GM12874 (cell line): ENCODE results near the gene TNFRSF1B.

Experiments used
- TF ChIP-seq, protein P1 (sequence below): IDR thresholded peaks from 2 replicates; pipeline ENCODE4 v1.5.1; 2011; ENCODE audit warnings: low read depth, mild to moderate bottlenecking, control low read depth, low read length, moderate library complexity; ENCODE audit not compliant: insufficient read depth

TNFRSF1B gene

DNA sequence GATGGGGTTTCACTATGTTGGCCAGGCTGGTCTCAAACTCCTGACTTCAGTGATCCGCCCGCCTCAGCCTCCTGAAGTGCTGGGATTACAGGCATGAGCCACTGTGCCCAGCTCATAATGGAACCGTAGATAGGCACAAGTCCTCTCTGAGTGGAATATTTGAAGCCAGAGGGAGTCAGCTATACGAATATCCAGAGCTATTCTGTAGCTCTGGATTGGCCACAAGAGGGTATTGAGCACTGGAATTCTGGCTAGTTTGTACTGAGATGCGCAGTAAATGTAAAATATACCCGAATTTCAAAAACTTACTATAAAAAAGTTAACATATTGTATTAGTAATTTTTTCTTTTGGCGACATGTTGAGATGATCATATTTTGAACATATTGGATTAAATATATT is 62.2 kb downstream of the TNFRSF1B start:
- TF ChIP-seq, protein P1, sequence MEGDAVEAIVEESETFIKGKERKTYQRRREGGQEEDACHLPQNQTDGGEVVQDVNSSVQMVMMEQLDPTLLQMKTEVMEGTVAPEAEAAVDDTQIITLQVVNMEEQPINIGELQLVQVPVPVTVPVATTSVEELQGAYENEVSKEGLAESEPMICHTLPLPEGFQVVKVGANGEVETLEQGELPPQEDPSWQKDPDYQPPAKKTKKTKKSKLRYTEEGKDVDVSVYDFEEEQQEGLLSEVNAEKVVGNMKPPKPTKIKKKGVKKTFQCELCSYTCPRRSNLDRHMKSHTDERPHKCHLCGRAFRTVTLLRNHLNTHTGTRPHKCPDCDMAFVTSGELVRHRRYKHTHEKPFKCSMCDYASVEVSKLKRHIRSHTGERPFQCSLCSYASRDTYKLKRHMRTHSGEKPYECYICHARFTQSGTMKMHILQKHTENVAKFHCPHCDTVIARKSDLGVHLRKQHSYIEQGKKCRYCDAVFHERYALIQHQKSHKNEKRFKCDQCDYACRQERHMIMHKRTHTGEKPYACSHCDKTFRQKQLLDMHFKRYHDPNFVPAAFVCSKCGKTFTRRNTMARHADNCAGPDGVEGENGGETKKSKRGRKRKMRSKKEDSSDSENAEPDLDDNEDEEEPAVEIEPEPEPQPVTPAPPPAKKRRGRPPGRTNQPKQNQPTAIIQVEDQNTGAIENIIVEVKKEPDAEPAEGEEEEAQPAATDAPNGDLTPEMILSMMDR, result no peak

DNA sequence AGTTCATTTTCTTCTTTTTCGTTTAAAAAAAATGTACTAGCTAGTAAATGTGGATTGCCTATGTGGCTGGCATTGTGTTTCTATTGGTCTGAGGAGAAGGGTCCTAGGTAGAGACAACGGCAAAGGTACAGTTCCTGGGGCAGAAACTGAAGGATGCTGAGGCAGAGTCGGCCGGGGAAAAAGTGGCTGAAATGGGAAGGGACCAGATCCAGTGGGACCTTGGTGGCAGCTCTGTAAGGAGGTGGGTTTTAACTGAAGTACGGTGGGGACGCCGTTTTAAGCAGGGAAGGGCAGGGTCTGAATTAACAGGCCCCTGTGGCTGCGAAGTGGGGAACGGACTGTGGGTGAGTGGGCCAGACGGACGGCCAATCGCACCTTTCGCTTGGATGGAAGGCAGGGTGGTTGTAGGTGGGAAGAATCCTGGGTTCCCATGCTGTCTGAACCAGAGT is 62.6 kb downstream of the TNFRSF1B start:
- TF ChIP-seq, protein P1, result no peak

DNA sequence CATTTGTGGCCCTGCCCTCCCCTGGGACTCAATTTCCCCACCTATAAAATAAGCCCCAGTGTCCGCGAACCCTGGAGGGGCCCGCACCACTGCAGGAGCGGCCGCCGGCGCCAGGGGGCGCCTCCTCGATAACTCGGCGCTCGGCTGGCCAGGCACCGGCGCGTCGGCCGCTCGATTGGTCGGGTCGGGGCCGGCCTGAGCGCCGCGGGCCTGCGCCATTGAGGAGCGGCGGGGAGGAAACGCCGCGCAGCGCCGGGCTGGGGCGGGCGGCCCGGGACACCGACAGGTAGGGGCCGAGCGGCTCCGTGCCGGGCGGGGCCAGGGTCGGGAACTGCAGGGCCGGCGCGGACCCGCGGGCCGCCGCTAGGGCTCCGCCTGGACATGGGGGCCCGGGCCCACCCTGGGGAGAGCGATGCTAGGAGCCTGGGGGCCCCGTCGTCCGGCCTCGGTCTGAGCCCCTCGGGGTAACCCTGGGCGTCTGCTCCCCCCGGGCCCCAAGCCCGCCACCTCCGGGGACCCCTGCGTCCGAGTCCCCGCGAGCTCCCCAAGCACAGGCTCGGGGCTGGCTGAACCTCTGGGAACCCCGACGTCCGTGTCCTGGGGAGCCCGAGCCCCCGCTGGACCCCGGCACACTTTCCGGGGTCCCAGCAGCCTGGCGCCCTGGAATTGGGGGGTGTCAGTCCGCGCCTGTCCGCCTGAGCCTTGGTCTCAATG is 63.2 kb downstream of the TNFRSF1B start, which contains the start of gene VPS13D:
Gene VPS13D, plus strand, starts transcription at position 196 of the 714 bp plus-strand sequence. CDS start 4,237 bp downstream, outside the sequence.
- TF ChIP-seq, protein P1, result peak; percentile 99

DNA sequence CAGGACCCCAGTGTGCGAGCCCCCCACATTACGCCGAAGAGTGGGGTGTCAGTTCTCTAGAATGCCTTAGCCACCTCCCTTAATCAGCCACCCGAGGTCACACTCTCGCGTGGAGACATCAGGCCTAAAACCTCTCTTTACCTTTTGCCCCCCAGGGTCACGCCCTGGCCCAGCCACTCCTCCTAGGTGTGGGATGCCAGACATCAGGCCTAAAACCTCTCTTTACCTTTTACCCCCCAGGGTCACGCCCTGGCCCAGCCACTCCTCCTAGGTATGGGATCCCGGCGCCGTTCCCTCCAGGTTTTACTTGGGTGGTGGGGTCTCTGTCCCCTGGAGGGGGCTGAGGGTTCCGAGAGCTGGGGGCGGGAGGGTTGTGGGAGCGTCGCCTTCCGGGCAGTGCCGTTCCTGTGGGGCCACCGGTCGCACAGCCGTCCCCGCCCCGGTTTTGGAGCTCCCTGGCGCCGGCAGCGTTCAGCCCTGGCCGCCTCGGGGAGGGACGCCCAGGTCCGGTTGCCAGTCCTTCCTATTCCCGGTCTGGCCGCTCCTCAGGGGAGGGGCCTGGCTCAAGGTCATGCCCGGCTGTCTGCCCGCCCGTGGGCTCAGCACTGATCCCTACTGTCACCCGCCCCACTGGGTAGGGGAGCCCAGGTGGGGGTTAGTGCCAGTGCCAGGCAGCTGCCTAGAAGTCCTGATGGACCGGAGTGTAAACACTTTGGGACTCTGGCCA is 63.9 kb downstream of the TNFRSF1B start:
- TF ChIP-seq, protein P1, result no peak

DNA sequence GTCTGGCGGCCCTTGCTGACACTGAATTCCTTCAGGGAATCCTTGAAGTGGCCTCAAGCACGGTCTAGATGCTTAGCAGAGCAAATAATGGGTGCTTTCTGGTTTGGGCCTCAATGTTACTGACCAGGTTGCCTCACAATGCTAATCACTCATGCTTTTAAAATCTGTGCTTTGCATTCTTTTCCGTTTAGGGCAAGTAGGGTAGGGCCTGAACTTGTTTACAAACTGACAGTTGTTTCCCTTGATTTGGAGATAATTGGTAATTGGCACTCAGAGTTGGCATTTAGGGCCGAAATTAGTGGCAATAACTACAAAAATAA is 64.4 kb downstream of the TNFRSF1B start:
- TF ChIP-seq, protein P1, result no peak

DNA sequence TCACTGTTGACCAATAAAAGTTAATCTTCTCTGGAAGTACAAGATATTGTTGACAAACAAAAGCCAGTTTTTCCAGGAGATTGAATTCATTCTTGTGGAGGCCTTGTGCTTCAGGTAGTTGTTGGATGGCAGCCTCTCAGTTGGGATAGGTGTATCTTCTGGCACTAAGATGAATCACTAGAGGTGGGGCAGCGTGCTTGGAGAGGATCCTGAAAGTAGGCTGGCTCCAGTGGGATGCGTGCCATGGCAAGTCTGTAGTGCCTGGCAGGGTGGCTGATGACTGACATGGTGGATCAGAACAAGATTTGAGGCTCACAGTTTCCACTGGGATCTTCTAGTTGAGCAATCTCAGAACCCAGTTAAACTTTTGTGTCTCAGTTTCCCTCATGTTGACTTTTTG is 65.4 kb downstream of the TNFRSF1B start:
- TF ChIP-seq, protein P1, result no peak

DNA sequence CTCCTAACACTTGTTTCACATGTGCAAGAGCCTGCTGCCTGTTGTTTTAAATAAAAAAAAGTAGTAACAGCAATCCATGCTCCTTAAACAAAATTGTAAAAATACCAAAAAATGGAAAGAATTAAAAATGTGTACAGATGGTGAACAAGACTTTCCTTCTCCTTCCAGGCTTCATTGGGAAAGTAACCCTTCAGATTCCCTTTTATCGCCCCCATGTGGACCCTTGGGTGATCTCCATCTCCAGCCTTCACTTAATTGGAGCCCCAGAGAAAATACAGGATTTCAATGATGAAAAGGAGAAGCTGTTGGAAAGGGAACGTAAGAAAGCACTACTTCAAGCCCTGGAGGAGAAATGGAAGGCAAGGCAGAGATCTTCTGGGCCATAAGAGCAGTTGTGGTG is 77.3 kb downstream of the TNFRSF1B start:
- TF ChIP-seq, protein P1, result peak; percentile 39; the same call in 1 of the 2 replicates
